Mucosa of stomach (tissue), 1 donor: ENCODE data around the gene NABP1.

Experiments
- H3K27me3 ChIP-seq: one replicate; pipeline ENCODE4 v1.7.0; 2013; ENCODE audit warnings: mild to moderate bottlenecking, low read length; ENCODE audit not compliant: control insufficient read depth, insufficient read depth
- H3K36me3 ChIP-seq: one replicate; pipeline ENCODE4 v1.7.0; 2013; ENCODE audit warnings: low read length; ENCODE audit not compliant: control insufficient read depth, insufficient read depth
- H3K4me1 ChIP-seq: one replicate; pipeline ENCODE4 v1.7.0; 2013; ENCODE audit warnings: mild to moderate bottlenecking, low read length; ENCODE audit not compliant: control insufficient read depth, insufficient read depth
- H3K4me3 ChIP-seq: one replicate; pipeline ENCODE4 v1.7.0; 2013; ENCODE audit warnings: low read length
- H3K9ac ChIP-seq: one replicate; pipeline ENCODE4 v1.7.0; 2013; ENCODE audit warnings: mild to moderate bottlenecking, low read length, moderate library complexity
- H3K9me3 ChIP-seq: one replicate; pipeline ENCODE4 v1.7.0; 2013; ENCODE audit warnings: mild to moderate bottlenecking, low read length, moderate library complexity; ENCODE audit not compliant: control insufficient read depth
- donor health status: Pancreatic carcinoma.

Gene NABP1

DNA sequence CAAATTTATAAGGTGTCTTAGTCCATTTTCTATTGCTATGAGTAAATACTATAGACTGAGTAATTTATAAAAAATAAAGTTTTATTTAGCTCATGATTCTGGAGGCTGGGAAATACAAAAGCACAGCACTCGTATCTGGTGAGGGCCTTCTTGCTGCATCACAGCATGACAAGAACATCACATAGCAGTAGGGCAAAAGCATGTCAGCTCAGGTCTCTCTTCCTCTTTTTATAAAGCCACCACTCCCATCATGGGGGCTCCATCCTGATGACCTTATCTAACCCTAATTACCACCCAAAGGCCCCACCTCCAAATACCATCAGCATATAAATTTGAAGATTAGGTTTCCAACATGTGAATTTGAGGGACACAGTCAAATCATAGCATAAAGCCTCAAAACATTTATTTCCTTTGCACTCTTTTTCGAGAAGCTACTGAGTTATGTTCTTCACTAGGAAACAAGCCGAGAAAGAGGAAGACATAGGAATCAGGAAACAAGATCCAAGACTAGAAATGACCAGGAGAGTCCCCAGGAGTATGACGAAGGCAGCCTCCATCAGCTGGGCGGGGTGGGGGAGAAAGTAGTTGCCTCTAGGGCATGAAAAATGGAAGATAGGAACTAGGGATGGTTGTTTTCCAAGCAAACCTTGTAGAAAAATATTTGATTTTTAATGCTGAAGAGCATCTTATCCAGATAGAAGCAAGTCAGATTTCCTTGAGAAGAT lies 24.1 kb upstream of the NABP1 start:
- H3K4me1 ChIP-seq = no peaks in the 10 kb centered on the region
- H3K36me3 ChIP-seq = no peaks in the 10 kb centered on the region
- no peaks in the 10 kb centered on the region for H3K27me3 ChIP-seq
- no peak overlapping the region for H3K9ac ChIP-seq
- H3K9me3 ChIP-seq = no peaks in the 10 kb centered on the region
- no peak overlapping the region for H3K4me3 ChIP-seq

DNA sequence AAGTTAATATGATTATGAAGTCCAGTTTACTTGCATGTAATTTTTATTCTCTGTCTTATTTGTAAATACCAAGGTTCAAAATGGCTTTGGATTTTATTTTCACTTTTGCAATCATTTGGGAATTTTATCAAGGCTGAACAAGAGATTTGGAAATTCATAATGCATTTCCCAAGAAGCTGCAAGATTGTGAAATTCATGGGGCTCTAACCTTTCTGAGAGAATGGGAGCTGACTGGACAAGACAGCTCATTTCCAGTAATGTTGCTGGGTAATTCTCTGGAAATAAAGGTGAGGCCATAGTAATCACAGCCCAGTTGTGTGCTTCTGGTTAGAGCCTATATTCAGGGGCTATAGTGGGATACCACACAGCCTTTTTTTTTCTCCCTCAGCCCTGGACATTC lies 21.5 kb upstream of the NABP1 start:
- H3K27me3 ChIP-seq = no peaks in the 10 kb centered on the region
- no peak overlapping the region for H3K9ac ChIP-seq
- no peaks in the 10 kb centered on the region for H3K4me1 ChIP-seq
- no peaks in the 10 kb centered on the region for H3K9me3 ChIP-seq
- H3K36me3 ChIP-seq = no peaks in the 10 kb centered on the region
- no peak overlapping the region for H3K4me3 ChIP-seq

DNA sequence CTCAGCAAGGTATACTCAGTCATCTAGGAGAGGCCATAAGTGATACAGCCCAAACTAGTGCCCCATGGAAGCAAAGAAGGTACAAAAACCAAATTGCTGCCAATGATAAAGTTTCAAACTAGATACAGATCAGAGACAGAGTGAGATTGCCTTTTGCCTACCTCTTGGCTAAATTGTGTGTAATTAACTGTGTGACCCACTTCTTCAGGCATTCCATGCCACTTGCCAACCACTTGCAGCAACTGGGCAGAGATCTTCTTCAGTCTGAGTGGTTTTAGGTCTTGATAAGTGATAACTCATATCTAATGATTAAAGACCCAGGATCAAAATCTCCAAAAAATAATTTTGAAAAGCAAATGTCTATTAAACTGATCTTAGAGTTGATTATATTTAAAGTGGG lies 21.1 kb upstream of the NABP1 start:
- no peak overlapping the region for H3K9ac ChIP-seq
- no peak overlapping the region for H3K4me3 ChIP-seq
- H3K9me3 ChIP-seq = no peaks in the 10 kb centered on the region
- no peaks in the 10 kb centered on the region for H3K4me1 ChIP-seq
- H3K36me3 ChIP-seq = no peaks in the 10 kb centered on the region
- no peaks in the 10 kb centered on the region for H3K27me3 ChIP-seq

DNA sequence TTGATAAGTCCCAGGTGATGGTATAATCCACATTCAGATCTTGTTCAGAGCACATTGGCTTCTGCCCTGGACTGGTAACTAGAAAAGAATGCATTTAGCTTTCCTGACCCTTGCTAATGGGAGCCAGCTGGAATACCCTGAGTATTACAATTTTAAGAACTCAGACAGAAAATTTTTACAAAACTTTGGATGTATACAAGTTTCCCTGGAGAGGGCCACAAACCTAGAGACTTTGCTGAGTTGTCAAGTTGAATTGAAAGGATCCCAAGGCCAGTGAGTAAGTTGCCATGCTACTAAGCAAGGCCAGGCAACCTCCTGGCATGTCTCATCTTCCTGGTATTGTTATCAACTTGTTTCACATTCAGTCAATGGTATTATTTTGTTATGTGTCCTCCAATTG lies 20.0 kb upstream of the NABP1 start:
- Histone ChIP-seq H3K4me1 (no peaks in the 10 kb centered on the region), H3K36me3 (no peaks in the 10 kb centered on the region), H3K4me3 (no peak overlapping the region), H3K9ac (no peak overlapping the region), H3K9me3 (no peaks in the 10 kb centered on the region), H3K27me3 (no peaks in the 10 kb centered on the region)

GRCh38 chr2:191659198-191659597 lies 18.7 kb upstream of the NABP1 start:
- H3K36me3 ChIP-seq = no peaks in the 10 kb centered on the region
- H3K27me3 ChIP-seq = no peaks in the 10 kb centered on the region
- H3K9ac ChIP-seq = no peak overlapping the region
- no peaks in the 10 kb centered on the region for H3K4me1 ChIP-seq
- H3K9me3 ChIP-seq = no peaks in the 10 kb centered on the region
- H3K4me3 ChIP-seq = no peak overlapping the region

DNA sequence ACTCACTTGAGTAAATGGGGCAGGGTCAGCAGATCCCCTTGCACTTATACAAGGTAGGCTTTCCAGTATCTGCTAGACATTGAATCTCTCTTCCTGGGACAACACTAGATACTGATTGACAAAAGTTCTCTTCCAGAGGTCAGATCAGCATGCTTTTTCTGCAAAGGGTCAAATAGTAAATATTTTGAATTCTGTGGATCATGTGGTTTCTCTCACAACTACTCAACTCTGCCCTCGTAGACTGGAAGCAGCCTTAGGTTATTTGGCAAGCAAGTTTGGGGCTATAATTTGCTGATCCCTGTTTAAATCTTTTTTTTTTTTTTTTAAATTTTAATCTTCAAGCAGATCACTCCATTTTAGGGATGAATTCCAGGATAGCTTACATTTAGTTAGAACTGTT lies 17.4 kb upstream of the NABP1 start:
- no peaks in the 10 kb centered on the region for H3K4me1 ChIP-seq
- H3K36me3 ChIP-seq = no peaks in the 10 kb centered on the region
- H3K9ac ChIP-seq = no peak overlapping the region
- no peak overlapping the region for H3K4me3 ChIP-seq
- no peaks in the 10 kb centered on the region for H3K9me3 ChIP-seq
- no peaks in the 10 kb centered on the region for H3K27me3 ChIP-seq

- no peak overlapping the region for H3K4me3 ChIP-seq
- no peaks in the 10 kb centered on the region for H3K4me1 ChIP-seq
- H3K9ac ChIP-seq = no peak overlapping the region
- H3K36me3 ChIP-seq = no peaks in the 10 kb centered on the region
- no peaks in the 10 kb centered on the region for H3K9me3 ChIP-seq
- H3K27me3 ChIP-seq = no peaks in the 10 kb centered on the region
Measured at GRCh38 chr2:191661097-191661924, 16.6 kb upstream of the NABP1 start.

- Histone ChIP-seq H3K36me3 (no peaks in the 10 kb centered on the region), H3K9ac (no peak overlapping the region), H3K9me3 (no peaks in the 10 kb centered on the region), H3K4me1 (no peaks in the 10 kb centered on the region), H3K4me3 (no peak overlapping the region), H3K27me3 (no peaks in the 10 kb centered on the region)
Measured at GRCh38 chr2:191664823-191665677, 12.9 kb upstream of the NABP1 start.

DNA sequence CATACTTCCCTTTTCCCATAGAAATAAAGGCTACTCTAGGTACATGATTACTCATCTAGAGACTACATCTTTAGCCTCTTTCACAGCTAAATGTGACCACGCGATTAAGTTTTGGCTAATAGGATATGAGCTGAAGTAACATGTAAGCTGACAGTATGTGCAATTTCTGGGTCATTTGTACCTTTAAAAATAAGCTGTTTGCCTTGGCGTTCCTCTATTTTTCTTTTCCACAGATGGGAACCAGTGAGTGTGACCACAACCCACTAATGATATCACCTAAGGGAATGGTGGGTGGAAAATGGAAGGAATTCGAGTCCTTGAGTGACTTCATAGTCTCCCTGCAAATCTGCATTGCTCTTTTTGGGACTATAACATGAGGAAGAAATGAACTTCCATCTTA lies 11.7 kb upstream of the NABP1 start:
- H3K36me3 ChIP-seq = no peaks in the 10 kb centered on the region
- no peaks in the 10 kb centered on the region for H3K9me3 ChIP-seq
- H3K4me1 ChIP-seq = no peaks in the 10 kb centered on the region
- no peak overlapping the region for H3K9ac ChIP-seq
- no peaks in the 10 kb centered on the region for H3K27me3 ChIP-seq
- H3K4me3 ChIP-seq = no peak overlapping the region

DNA sequence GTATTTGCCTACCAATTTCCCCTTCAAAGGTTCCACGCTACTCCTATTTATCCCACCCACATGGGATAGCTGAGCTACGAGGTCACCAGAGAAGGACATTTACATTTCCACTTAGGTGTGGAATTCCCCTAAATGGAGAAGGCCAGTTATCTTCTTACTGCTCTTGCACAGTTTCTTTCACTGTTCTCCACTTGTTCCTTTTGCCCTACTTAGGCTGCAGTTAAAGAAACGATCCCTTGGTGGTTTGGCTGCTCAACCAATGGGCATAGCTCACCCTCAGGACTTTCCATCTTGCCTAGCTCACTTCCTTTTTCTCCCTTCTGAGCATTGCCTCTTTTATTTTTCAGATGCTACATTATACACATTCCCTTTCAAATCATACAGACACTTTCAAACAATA lies 11.2 kb upstream of the NABP1 start:
- no peaks in the 10 kb centered on the region for H3K4me1 ChIP-seq
- no peaks in the 10 kb centered on the region for H3K36me3 ChIP-seq
- no peaks in the 10 kb centered on the region for H3K9me3 ChIP-seq
- no peak overlapping the region for H3K9ac ChIP-seq
- no peaks in the 10 kb centered on the region for H3K27me3 ChIP-seq
- no peak overlapping the region for H3K4me3 ChIP-seq

GRCh38 chr2:191670076-191670475 lies 7.9 kb upstream of the NABP1 start:
- H3K4me1 ChIP-seq = no peaks in the 10 kb centered on the region
- H3K27me3 ChIP-seq = no peaks in the 10 kb centered on the region
- H3K9me3 ChIP-seq = no peaks in the 10 kb centered on the region
- H3K9ac ChIP-seq = no peak overlapping the region
- H3K4me3 ChIP-seq = no peak overlapping the region
- H3K36me3 ChIP-seq = no peaks in the 10 kb centered on the region

DNA sequence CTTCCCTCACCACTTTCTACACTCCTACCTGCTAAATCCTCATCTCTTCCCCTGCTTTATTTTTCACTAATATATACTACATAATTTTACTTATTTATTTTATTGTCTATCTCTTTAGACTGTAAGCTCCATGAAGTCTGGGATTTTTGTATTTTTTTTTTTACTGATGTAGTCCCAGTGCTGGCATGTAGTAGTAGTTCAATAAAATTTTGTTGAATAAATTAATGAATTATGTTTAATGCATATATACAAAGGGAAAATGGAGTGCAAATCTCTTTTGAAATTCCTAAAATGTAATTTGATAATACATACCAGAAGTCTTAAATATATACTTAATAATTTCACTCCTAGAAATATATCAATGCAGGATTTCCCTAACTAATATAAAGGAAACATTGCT lies 7.1 kb upstream of the NABP1 start:
- Histone ChIP-seq H3K9ac (no peak overlapping the region), H3K4me1 (no peaks in the 10 kb centered on the region), H3K27me3 (no peaks in the 10 kb centered on the region), H3K9me3 (no peaks in the 10 kb centered on the region), H3K36me3 (no peaks in the 10 kb centered on the region), H3K4me3 (no peak overlapping the region)
